HG03103 (cell line): ENCODE measurements around the gene ABCA1.
A peak's percentile ranks its signal among the peaks of the same experiment; 100 is the strongest.
"Not testable (repeated sequence)": the region's sequence is repeated elsewhere in the genome, so short reads cannot be mapped to it uniquely, and the experiment has no call there.

Source experiments
- ATAC-seq: cut with Tn5 transposase; IDR thresholded peaks from one replicate; pipeline ENCODE4 v1.9.1; 2021; ENCODE audit warnings: low read depth; ENCODE audit not compliant: unreplicated experiment

ABCA1 gene

DNA sequence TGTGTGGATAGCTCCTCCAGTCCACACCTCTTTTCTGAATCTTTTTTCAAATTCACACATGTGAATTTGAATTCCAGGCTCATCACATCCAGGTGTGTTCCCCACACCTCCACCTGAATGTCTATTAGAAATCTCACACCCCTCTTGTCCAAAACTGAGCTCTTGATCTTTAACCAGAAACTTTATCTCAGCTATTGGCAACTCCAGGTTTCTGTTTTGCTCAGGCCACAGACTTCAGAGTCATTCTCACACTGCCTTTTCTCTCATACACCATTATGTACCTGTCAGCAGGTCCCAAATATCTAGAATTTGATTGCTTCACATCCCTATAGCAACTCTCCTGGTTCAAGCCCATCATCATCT, 152.4 kb downstream of the ABCA1 start:
- peak; percentile 49 for ATAC-seq

DNA sequence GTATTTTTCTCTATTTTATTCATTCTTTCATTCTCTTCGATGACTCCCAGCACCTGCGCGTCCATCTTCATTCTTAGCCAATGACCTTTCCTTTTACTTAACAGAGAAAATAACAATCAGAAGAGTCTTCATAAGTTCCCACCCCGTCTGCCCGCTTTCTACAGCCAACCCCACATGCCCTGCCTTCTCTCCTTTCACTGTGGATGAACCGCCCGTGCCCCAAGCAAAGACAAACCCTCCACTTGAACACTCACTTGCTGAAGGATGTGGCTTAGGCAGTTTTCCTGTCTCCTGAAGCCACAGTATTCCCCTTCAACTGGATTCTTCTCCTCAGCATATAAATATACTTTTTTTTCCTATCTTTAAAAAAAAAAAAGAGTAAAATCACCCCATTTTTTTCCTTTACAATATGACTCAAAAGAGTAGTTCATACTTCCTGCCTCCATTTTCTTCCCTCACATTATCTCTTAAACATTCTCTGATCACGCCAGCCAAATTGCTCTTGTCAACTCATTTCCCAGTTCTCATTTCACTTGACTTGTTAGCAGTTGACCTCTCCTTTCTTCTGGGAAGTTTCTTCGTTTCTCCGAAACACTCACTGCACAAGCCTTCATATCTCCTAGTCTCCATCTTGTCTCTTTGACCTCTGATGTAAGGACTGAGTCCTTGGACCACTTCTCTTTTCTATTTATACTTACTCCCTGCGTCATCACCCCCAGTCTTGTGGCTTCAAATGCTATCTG, 153.0 kb downstream of the ABCA1 start:
- peak; percentile 89 for ATAC-seq

DNA sequence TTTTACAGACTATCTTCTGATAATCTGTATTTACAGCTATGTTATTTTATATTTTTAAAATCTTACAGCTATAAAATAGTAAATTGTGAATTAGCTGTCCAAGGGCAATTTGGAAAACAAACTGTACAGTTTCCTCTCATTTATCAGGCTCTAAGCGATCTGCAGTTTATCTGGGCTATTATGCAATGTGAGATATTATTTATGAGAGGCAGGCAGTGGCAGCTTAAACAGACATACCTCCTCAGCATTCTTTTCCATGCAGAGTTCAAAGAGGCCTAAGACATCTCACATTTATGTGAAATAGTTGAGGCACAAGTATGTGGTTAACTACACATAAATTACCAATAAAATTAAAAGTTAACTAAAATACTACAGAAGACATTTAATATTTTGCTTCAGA, 153.8 kb downstream of the ABCA1 start:
- ATAC-seq, result no peak

DNA sequence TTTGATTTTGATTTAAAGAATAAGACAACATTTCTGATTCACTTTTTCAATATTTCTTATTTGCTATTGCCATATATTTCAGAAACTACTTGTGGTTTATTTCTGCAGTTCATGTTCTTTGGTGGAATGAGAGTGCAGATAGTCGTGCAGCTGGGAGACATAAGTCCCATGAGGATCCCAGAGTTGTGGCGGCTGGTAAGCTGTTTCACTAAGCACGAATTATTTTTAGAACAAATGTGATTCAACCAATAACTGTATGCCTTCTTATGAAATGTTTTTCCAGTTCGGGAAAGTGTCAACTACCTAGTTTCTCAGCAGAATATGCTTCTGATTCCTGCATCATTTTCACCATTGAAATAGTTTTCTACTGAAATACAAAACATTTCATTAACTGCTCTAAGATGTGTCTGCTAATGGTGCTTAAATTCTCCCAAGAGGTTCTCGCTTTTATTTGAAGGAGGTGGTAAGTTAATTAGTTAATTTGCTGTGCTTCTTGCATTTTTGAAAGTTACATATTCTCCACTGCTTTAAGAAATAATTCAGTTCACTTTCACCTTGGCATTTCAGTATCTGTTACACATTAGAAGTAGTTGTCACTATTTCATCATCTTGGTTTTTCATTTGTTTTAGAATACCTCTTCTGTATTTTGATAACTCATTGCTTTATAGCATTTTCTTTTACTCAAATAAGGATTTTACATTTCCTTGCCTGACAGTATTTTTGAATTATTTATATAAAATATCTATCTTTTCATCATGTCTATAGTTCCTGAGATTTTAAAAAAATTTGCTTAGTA, 155.0 kb downstream of the ABCA1 start:
- peak; percentile 34 for ATAC-seq

DNA sequence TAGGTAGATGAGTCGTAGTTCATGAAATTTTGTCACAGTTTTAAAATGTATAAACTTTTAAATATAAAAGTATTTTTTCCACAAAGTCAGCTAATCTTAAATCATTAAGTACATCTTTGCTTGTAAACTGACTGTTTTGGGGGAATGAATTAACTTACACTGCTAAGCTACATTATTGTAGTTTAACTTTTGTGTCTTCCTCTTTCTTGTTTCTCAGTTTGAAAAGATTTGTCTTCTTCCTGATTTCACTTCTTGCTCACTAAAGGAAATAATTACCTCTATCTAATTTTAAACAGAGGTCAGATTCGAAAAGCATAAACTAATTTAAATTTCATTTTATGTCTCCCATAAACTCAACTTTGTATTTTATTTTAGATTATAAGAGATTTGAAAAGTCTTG, 158.3 kb downstream of the ABCA1 start:
- peak; percentile 32 for ATAC-seq

DNA sequence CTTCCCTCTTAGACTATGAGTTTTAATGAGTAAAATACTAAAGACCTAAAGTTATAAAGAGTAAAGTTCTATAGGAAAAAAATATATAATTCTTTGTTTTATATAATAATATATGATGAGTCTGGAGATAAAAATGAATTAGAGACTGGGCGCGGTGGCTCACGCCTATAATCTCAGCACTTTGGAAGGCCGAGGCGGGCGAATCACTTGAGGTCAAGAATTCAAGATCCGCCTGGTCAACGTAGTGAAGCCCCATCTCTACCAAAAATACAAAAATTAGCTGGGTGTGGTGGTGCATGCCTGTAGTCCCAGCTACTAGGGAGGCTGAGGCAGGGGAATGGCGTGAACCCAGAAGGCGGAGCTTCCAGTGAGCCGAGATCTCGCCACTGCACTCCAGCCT, 158.9 kb downstream of the ABCA1 start:
- ATAC-seq, result not testable (repeated sequence)

DNA sequence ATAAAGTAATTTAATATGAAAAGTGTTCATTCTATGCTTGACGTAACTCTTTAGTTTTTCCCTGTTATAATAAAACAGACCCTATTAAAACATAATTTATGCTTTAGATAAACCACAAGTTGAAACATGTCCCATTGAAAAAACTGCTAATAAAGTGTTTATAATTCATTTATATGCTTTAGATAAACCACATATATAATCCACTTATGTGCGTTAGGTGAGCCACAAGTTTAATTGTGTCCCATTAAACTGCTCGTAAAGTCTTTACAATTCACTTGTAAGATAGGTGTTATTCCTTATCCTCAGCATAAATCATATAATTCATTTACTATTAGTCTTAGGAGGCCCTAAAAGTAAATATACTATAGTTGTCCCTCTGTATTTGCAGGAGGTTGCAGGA, 160.4 kb downstream of the ABCA1 start:
- no peak for ATAC-seq

DNA sequence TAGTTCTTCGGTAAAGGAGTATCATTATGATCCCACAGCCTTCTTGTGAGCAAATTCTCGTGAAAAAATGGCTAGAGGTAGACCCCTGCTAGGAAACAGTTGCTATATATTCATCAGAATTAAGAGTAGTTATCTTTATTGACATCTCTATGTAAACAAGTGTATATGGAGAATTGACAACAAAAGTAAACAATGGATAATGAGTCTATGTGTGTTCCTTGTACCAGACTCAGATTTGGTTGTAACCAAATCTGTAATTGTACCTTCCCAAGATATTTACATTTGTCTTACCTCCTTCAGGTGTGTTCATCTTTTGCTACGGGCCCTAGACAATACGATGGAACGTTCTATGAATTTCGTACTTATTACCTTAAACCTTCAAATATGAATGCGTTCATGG, 161.9 kb downstream of the ABCA1 start:
- no peak for ATAC-seq

DNA sequence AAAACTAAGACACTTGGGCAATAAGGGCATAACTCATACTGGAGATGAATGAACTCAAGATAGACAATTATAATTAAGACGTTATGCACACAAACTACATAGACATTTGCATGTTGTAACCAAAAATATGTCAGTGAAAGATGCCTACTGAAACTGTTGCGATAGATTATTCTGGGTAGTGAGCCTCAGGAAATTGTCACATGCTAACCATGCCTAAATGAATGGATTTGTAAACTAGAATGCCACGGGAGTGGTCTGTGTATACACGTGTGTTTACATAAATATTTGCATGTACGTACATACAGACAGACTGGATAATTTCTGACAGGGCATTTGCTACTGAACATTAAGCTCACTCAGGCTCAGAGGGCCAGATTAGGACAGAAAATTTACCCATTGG, 162.8 kb downstream of the ABCA1 start:
- ATAC-seq, result no peak

DNA sequence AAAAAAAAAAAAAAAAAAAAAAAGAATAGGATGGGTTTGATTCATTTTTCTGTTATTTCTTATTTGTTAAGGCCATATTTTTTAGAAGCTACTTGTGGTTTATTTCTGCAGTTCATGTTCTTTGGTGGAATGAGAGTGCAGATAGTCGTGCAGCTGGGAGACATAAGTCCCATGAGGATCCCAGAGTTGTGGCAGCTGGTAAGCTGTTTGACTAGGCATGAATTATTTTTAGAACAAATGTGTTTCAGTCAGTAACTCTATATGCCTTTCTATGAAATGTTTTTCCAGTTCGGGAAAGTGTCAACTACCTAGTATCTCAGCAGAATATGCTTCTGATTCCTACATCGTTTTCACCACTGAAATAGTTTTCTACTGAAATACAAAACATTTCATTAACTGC, 169.0 kb downstream of the ABCA1 start:
- no peak for ATAC-seq

DNA sequence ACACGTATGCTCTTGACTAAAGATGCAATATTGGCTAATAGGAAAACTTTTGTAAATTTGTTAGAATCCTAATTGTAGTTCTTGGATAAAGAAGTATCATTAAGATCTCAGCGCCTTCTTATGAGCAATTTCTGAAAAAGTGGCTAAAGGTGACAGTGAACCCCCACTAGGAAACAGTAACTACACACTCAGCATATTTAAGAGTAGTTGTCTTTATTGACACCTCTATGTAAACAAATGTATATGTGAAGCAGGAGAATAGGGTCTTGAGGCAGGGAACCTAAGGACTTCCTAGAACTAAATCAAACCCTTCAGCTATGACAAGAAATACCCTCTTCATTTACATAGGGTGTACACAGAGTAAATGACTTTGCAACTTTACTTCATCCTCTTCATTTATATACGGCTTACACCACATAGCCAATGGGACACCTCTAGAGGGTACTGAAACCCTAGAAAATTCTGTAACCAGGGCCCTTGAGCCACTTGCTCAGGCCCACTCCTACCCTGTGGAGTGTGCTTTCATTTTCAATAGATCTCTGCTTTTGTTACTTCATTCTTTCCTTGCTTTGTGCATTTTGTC, 177.7 kb downstream of the ABCA1 start:
- peak; percentile 23 for ATAC-seq

DNA sequence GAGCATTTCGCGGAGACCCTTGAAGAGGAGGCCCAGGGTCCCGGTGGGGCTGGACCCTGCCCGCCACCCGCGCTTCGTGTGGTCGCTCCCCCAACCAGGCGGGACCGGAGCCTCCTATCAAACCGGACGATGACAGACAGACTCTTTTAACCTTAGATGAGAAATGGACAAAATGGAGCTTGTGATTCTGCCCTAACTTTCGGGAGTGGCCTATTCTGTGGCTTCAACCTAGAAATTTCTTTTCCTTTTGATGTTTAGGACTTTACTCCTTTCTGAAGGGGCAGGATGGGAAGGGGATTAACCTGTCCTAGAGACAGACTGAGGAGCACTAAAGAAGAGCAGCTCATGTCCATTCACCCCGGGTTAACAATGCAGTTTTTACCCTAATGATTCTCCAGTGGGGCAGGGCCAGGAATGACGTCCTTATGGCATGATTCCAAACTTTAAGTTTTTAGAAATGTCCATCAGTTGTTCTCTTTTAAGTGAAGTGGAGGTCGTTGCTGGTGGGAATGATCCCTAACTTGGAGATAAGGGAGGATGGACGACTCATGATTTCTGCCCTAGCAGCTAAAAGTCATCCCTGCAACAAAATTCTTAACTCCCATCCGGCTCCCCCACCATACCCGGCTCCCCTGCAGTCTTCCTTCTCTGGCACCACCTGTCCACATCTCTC, 179.5 kb downstream of the ABCA1 start:
- ATAC-seq, result peak; percentile 2

DNA sequence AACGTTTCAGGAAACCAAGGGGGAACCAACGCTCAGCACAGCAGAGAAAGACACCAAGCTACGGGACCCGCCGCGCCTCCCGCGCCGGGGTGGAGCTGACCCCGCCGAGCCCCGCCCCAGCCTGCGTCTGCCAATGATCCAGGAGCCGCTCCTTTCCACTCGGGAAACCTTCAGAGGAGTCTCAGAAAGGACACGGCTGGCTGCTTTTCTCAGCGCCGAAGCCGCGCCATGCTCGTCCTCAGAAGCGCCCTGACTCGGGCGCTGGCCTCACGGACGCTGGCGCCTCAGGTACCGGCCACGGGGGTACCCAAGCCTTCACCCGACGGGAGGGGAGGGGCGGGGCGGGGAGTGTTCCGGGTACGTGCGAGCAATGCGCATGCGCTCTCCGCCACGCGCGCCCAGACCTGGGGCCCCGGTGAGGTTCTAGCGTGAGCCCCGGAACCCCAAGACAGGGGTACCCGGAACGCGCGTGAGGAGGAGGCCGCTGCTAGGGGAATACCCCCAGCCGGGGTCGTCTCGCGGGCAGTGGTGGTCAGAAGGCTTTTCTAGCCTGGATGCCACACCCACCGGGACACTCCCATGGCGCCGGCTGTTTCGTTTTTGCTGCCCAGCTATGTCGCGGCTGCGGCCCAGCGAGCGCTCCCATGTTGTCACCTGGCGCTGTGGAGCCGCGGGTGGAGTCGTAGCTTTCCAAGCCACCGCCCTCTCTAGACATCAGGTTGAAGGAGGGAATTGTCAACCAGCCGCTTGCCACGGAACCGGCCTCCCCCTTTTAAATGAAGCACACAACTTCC, 180.2 kb downstream of the ABCA1 start, which contains the start of gene NIPSNAP3A:
NIPSNAP3A (plus strand) TSS at position 119 of the 794 bp plus-strand sequence; CDS start at position 229, 110 bp downstream.
- ATAC-seq, result peak; percentile 83

DNA sequence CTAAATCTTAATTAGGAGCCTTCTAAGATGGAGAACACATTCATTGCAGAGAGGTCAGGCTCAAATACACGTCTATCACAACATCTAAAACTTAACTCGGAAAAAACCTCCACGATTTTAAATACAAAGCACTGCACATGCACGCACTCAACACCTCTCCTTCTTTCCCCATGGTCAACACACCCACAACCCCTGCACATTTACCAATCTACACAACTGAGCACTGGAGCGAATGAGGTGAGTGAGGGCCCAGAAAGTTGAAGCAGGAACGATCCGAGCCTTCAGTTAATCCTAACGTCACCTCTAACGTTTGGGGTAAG, 180.8 kb downstream of the ABCA1 start:
- ATAC-seq, result no peak

DNA sequence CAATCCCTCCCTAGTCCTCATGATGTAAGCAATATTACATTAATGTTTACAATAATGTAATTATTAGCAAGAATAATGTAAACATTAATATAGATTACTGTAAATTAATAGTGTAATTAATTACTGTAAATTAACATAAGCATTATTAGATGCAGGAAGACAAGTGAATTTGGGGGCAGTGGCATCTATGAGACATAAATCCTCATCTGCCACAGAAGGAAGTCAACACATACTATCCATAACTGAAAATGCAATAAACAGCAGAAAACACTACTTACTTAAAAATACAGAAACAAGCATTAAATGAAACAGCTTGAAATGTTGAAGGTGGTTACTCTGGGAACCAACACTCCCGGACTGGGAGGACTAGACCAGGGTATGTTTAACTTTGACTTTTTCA, 181.2 kb downstream of the ABCA1 start:
- ATAC-seq, result no peak

DNA sequence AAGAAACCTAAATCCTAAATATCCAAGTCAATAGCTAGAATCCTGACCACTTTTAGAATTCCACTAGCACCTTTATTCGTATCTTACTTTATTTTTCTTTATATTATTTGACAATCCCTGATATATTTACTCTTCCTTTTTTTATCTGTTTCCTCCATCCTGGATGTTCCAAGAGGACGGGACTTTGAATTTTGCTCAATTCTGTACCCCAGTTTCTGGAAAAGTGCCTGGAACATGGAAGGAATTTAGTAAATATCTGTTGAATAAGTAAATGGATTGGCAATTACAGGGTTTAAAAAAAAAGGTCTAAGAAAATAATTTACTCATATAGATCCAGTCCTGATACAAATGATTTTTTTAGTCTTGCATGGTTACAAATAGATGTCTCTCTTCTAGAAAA, 181.7 kb downstream of the ABCA1 start:
- ATAC-seq, result no peak

DNA sequence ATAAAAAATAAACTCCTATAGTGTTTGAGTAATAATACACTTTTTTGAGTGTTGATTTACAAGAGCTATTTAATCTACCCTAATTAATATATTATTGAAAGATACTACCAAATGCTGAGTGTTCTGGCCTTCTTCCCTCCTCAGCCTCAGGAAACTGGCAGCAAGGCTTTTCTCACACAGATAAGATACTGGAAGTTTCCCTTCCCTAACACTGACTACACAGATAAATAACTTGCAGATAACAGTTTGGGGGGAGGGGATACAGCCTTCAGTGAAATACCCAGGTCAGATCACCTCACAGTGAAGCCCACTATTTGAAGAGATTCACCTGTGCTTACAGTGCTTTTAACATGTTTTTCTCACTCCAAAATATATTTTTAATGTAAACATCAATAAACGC, 182.1 kb downstream of the ABCA1 start:
- no peak for ATAC-seq

DNA sequence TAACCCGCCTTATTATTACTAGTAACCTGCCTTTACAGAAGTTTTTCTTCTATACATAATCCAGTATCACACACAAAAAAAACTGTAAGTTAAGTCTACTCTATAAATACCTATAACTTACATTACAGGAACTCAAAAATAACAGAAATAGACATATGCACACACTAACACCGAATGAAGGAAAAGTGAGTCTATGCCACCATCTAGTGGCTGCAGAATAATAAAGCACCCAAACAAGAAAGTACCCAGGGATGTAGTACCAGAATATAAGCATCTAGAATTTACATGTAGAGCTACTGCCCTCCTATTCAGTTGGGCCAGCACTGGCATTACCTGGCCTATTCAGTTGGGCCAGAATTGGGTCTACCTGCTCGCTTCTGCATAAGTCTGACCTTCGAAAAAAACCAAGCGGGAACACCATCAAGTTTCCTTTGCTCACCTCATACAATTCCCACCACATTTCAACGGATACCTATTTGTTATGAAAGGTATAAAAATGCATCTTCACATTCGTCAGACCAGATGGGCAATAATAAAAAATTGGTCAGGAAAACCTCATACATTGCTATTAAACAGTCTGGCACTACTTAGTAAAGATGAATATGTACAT, 184.5 kb downstream of the ABCA1 start:
- peak; percentile 30 for ATAC-seq

DNA sequence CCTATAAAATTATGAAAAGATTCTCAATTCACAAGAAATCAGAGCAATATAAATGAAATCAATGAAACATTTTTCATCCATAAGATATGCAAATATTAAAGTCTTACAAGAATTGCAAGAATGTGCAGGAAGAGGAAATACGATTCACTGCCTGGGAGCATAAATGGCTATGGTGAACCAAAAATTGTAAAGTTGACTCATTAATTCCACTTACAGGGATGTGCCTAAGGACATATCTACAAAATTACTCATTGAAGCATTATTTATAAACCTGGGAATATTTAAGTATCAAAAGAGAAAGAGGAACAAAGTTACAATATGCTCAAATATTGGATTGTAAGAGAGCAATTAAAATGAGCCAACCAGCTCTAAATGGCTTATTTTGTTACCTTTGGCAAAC, 187.3 kb downstream of the ABCA1 start:
- no peak for ATAC-seq

DNA sequence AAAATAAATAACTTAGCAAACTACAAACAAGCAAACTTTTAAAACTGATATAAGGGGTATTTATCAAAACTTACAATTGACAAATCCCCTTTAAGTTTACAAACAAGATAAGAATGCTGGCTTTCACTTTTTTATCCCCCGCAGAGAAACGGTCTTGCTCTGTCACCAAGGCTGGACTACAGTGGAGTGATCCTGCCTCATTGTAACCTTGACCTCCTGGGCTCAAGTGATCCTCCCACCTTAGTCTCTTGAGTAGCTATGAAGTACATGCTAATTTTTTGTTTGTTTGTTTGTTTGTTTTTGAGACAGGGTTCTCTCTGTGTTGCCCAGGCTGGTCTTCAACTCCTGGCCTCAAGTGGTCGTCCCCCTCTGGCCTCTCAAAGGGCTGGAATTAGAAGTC, 189.5 kb downstream of the ABCA1 start:
- no peak for ATAC-seq
